Muscle of arm (tissue), 12 donors: ENCODE measurements around the gene LEF1. TPM values are rescaled to one million over a fixed set of nuclear protein-coding genes. Genes with fewer than 3 reads are reported as not detected.
"Not testable (repeated sequence)": the region's sequence is repeated elsewhere in the genome, so short reads cannot be mapped to it uniquely, and the experiment has no call there.

Experiments
- DNase-seq: peaks from one replicate; pipeline ENCODE4 v3.0.0-alpha.2; 2013
- polyA plus RNA-seq, 12 donors: library from polyadenylated mRNA; unstranded; fragments of 120-200 nt; gene quantifications; one replicate each; pipeline ENCODE4 v1.2.1, GENCODE V29; 2013; ENCODE audit not compliant: insufficient read length in 12 of 12

The LEF1 gene
- polyA plus RNA-seq, 12 donors: 6.4 to 283 (median 10.9) TPM; not detected in 1

DNA sequence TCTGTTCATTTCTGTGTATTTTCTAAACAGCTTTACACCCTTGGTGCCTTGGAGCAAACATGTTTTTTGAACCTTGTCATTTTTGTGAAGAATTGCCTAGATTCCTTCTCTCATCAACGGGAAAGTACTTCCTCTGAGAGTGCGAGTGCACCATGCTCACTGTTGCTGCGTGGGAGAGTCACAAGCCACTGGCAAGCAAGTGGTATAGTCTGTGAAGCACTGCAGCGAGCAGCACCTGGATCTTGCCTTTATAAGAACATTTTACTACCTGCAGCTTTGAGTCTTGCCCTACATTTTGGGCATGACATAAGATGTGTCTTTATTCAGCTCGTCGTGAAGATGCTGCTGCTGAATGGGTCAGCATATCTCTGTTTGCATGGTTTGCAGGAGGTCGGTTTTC is 134.2 kb downstream of the LEF1 start:
- DNase-seq: no peak

DNA sequence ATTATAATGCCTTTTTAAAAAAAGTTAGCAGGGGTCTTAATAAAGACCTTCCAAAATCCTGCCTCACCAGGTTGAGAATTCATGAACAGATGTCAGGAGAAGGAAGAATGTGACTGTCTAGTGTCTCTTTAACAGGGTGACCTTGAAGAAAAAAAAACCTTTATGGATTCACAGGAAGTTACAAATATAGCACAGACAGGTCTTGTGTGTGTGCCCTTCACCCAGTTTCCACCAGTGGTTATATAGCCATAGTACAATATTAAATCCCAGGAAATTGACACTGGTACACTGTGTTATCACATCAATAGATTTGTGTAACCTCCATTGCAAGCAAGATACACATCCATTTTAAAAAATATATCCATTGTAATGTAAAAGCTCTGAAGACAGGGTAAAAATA is 135.4 kb downstream of the LEF1 start:
- DNase-seq: no peak

DNA sequence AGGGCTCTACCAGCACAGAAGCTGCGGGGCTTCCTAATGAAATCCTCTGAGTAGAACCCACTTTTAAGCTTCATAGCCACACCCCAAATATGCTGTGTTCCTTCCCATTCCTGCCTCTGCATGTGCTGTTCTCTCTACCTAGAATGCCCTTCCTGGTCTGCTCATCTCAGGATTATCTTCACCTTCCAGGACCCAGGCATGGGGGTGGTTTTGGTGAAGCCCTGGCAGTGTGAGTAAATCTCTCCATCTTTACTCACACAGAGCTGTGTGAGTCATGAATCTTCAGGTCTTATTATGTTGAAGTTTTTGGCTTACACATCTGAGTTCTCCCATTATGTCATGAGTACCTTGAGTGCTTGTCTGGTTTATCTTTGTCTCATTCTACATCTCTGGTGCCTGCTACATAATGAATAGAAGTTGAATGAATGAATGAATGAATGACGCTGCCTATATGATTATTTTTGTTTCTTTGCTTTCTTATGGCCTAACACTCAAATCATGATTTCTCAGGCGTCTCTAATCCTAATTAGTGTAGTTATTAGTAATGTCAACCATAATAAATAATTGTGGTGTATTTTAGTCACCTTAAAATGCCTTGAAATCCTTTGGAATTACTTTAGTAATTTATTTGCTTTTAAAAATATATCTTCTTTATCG is 137.2 kb downstream of the LEF1 start:
- DNase-seq: no peak

DNA sequence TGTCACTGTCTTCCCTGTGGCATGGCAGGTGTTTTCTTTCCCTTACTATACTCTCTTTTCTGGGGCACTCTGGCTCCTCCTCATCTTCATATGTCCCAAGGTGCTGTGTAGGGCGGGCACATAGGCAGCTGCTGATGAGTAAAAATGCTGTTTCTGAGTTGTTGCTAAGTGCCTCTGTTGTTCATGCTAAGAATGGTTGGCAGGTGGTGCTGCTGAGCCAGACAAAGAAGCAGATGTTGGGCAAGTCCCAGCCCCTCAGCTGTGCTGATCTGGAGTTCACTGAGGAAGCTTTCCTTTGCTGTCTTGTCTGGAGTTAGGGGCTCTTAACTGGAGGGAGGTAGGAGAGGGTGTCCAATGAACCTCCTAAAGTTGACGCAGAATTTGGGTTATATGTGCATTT is 138.4 kb downstream of the LEF1 start:
- DNase-seq: peak; percentile 54

DNA sequence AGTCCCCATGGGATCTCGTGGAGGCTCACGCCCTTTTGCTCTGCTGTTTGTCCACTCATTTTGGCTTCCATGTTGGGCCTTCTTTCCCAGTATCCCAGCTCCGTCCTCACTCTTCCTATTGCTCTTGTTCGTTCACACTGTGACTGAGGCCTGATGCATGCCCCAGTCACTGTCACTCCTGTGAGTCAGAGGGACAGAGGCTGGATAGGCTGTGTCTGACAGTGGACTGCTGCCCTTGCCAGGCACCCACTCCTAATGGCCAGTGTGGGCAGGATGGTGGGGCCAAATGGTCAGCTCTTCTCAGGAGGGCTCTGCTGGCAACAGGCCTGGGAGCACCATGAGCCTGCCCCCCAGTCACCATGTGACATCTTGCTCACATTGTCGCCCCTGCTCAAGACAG is 139.0 kb downstream of the LEF1 start:
- DNase-seq: no peak

DNA sequence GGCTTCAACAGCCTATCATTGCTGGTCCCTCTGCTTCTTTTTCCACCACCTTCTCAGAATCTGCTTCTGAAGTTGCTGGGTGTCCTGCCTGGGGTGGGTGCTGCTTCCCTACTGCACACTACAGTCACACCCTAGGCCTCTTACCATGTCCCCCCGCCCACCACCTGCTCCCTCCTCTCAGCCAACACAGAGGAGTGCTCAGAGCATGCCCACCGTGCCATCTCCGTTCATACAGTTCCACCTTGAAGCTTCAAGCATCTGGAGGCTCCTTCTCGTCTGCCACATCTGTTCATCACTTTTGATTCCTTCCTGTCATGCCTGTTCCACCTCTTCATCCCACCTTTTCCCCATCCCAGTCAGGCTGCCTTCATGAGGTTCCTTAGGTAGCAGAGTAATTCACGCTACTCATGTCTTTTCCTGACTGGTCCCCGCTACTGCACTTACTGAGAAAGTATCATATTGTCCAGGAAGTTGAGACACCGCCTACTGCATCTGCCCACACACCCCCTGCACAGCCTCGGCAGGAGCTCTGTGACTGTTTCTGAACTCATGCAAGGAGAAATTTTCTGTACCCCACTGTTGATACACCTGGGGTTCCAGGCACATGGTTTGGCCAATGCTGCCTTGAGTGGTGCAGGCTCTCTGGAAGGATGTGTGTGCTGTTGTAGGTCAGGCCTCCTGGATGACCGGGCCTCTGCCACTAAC is 139.6 kb downstream of the LEF1 start:
- DNase-seq: no peak

DNA sequence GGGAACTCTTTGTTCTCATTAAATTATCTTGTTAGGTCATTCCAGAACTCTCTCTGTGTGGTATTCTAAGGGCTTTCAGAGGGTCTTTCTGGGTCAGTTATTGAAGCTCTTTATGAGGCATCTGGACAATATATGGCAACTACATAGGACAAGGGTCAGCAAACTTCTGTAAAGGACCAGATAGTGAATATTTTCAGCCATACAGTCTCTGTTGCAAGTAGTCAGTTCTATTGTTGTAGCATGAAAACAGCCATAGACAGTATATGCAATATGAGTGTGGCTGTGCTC is 143.9 kb downstream of the LEF1 start:
- DNase-seq: no peak

DNA sequence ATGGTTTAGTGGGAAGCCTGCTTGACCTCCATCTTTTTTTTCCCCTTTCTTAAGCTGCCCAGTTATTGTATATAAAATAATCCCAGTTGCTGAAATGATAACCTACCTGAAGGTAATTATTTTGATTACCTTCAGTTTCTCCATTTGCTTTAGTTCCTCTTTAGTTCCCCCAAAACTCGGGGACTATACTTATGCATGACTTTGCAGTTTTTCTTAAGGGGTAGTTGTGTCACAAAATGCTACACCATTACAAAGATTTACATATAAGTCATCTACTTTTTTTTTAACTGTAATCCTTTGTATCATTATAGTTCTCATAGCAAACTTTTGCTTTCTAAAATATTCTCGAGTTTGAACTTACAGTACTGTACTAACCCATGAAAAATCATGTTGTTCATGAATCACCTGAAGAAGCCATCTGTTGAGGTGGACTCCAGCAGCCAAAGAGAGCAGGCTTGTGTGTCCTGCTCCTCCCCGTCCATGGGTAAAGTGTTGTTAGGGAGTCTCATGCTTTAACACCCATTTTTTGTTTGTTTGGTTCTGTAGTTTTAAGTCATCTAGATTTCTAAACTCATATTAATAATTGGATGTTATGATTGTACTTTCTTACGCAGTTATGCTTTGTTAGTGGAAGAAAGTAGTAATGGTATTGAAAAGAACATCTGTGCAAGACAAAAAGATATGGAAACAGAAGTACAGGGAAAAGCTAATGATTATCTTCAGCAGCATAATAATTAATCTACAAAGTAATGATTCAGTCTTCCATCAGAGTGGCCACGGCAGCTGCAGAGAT is 144.5 kb downstream of the LEF1 start:
- DNase-seq: no peak

DNA sequence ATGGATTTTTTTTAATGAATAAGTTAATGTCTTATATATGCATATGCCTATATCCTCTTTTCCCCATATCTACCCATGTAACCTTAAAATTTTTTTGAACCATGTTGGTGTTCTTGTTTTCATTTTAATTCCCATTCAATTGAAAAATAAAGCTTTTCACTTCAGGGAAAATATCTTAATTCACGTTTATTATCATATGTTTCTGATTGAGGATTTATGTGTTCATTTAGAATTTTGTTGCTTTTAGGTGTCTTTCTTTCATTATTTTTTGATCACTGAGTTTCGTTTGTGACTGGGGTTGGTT is 149.9 kb downstream of the LEF1 start:
- no peak for DNase-seq

DNA sequence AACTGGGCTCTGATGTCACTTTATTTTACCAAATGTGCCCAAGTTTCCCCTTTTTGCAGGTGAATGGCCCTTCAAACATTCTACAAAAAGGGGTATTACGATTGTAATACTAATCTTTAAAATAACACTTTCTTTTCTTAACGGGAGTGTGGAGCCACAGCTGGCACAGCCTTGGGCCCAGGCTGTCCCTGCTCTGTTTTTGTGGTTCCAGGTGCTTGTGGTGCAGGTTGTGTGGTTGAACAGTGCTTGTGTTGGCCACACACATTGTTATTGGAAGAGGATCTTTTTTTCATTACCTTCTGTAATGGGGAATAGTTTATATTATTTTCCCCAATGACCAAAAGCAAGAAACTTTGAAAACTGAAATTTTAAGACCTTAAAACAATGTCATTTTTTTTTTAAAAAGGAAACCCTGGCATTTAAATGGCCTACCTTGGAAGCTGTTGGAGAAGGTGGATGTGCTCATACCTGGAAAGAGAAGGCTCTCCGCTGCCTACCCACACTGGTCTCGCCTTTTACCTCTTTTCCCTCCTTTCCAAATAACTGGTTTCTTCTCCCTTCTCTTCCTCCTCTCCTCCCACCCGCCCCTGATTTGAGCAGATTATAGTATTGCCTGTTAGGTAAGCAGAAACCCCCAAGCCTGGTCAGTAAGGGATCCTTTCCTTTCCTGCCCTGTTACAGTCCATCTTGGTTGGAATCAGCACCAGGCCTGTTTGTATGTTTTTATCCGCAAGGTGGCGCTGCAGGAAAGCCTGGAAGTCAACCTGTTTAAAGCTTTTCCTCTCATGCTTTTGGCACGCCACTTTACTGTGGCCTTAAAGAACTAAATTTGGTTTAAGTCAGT is 150.5 kb downstream of the LEF1 start:
- peak; percentile 82 for DNase-seq

DNA sequence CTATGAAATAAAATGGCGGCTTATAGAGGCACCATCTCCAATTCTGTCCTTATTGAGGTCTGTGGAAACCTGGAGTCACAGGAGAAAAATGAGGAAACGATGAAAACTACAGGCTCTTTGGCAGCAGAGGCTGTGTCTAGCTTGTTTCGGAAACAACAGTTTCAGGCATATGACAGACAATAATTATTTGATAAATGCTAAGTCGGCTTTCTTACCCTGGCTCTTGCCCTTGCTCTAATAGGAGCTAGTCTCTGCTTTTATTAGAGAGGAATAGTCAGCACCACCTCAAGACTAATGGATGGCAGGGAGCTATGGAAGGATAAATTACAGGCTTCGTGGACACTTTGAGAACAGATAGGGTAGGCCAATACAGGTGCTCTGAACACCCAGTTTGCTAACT is 154.8 kb downstream of the LEF1 start:
- no peak for DNase-seq

DNA sequence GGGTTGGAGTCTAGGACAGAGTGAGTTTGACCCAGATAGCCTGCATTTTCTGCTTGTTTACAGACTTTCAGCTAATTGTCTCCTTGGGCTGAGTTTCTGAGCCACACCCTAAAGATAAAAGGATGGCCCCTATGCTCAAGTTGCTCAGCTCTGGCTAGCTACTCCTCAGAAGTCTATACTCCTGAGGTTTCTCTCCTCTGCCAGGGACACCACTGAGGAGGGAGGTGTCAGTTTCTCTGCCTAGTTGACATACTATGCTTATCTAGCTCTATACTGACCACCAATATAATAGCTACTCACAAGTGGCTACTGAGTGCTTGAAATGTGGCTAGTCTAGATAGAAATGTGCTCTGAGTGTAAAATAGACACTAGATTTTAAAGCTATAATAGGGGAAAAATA is 155.4 kb downstream of the LEF1 start:
- no peak for DNase-seq

DNA sequence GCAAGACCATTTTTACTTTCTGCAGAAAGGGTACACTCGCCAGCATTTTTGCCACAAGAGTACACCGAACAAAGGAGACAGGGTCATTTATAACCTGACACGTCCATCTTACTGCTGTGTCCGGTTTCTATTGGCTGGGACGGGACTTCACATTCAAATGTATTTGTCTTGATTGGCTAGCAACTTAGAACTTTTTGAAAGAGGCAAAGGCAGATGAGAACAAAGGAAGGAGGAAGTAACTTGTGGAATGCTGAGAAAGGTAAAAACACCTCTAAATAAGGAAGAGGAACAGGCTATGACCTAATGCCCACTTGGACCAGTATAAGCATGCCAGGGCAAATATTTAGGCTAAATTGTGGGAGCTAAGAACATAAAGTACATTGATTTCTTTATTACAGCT is 156.3 kb downstream of the LEF1 start:
- not testable (repeated sequence) for DNase-seq

DNA sequence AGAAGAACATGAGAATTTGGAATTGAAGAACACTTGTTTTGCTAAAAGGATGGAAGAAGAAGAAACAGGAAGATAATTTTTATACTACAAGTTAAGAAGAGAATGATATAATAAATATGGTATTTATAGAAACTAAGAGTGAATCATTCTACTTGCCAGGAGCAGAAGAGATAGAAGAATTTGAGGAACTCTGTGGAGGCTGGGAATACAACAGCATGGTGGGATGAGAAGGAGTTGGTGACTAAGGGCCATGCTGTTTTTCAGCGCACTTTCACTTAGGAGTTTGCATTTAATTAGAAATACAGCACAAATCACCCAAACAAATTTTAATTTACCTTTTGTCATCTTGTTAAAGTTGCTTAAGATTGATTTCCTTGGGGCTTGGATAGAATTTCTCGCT is 158.6 kb downstream of the LEF1 start:
- DNase-seq: no peak

DNA sequence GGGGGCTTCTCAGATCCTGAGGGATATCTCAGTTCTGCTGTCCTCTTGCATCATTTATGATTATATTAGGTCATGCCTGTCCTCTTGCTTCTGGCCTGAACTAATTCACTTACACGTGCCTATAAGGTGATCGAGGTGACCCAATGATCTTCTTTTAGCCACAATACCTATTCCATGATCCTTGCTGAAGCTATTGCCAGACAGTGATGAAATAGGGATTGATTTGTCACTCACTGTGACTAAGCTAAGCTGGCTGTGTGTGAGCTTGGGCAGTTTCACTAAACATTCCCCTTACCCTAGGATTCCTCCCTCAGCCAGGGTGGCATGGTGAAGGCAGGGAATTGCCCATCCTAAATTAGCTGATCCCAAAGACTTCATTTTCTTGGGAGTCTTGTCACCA is 160.0 kb downstream of the LEF1 start:
- DNase-seq: no peak

DNA sequence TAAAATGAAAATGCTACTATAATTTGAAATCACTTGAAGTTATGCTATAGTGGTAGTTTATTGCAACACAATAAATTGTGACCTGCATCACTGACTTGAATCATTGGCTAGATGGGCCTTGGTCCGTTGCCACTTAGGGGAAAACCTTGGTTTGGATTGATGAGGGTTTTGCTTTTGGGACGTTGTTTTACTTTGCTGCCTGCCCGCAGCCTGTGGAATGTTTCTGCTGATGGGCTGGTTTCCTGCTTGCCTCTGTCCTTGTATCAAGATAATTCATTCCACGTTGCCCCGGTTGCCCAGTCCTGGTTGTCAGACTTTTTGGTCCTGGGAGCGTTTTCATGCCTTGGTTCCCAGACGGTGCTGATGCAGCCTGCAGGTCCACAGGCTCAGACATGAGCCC is 160.7 kb downstream of the LEF1 start:
- DNase-seq: no peak

DNA sequence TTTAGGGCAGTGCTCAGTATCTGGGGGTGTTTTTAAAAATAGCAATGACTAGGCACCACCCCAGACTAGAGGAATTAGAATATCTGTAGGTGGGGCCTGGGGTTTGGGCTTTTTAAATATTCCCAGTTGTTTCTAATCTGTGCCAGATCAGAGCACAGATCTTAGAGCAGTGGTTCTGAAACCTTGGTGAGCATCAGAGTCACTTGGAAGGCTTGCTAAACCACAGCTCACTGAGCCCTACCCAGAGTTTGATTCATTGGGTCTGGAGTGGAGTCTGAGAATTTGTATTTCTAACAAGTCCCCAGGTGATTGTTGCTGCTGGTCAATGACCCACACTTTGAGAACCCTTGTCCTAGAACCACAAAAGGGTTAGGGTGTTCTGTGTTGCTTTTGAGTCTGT is 162.4 kb downstream of the LEF1 start:
- no peak for DNase-seq

DNA sequence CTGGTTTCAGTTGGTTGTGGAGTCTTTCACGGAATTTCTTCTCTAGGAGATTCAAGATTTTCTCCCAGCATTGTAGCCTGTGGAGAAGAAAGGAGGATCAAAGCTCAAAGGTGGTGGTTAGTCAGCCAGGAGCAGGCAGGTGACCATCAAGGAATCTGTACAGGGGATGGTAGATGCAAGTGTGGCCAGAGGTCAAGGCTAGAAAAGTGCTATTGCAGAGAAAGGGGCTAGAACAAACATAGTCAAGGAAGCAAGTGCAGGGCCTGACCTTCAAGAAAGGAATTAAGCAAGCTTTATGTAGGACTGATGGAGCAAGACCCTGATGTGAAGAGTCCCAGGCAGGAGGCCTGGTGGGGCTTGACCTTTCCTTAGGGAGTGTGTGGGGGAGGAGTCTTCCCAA is 162.9 kb downstream of the LEF1 start:
- DNase-seq: no peak

DNA sequence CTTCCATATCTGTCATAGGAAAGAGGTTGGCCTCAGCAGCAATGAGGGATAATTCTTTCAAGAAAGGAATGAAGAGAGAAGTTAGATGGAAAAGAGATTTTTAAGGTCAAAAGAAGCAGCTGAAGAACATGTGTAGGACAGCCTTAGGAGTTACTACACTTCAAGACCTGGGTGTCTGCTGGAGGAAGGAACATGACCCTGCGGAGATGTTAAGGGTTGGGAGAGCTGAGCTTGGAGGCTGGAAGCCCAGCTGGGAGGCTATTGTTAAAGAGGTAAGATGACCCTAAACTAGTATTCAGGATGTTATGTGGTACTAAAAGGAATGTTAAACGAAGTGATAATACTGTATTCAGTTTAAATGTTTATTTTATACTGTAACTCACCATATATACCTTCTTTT is 164.1 kb downstream of the LEF1 start:
- no peak for DNase-seq

DNA sequence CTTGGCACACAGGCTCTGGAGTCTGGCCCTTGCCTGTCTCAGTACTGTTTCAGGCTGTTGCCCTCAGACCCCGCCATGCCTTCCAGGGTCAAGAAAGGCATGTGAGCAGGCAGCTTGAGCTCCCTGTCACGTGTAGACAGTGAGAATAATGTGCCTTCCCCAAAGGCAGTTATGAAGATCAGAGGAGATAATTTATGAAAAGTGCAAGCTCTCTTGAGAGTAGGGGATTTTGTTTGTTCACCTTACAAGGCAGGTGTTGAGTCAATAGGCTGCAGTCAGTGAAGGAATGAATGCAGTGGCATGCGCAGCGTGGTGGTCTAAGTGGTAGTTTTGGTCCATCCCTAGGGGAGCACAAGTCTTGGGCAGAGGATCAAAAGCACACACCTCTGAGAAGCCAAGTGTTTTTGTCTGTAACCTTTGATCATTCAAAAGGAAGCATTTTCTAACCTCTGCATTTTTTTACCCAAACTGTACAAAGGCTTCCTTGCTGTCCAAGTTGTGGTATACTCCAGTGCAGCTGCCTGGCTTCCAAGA is 164.7 kb downstream of the LEF1 start:
- DNase-seq: no peak

DNA sequence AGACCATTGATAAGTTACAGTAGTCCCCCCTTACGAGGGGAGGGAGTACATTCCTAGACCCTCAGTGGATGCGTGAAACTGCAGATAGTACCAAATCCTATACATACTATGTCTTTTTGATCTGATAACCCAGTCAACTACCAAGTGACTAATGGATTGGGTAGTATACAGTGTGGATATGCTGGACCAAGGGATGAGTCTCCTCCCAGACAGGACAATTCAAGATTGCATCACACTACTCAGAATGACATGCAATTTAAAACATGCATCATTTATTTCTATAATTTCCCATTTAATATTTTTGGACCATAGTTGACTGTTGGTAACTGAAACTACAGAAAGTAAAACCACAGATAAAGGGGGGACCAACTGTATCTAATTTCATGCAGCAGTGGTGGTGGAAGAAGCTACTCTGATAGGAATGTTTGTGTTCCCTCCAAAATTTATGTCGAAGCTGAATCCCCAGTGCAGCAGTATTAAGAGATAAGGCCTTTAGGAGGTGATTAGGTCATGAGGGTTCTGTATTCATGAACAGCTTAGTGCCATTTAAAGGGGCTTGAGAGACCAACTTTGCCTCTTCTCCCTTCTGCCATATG is 167.1 kb downstream of the LEF1 start:
- DNase-seq: no peak
